Adrenal gland (tissue), 12 donors: ENCODE data around the gene RHBDF2. TPM values are rescaled to one million over a fixed set of nuclear protein-coding genes. Genes with fewer than 3 reads are reported as not detected.
A peak's percentile ranks its signal among the peaks of the same experiment; 100 is the strongest.

Experiments
- DNase-seq, 7 donors: peaks; one replicate each; pipeline ENCODE4 v3.0.0-alpha.2; 2019 to 2020
- H3K27ac ChIP-seq, 5 donors: fragments of 200-600 bp; sonication (generic) in 4 of 5; 1 replicate in 3 of 5; 2 replicates in 2 of 5; pipeline versions ENCODE4 v1.5.1 to v1.8.0; 2016 to 2020; ENCODE audit warnings: mild to moderate bottlenecking in 1 of 5
- H3K27me3 ChIP-seq: fragments of 200-600 bp; 2 replicates; pipeline ENCODE4 v1.8.0; 2021
- H3K36me3 ChIP-seq, 2 donors: fragments of 200-600 bp; replicated peaks in 1 of 2; 1 replicate in 1 of 2; 2 replicates in 1 of 2; pipeline versions ENCODE4 v1.5.1 to v1.8.0; 2018 to 2022
- H3K4me1 ChIP-seq, 2 donors: fragments of 200-600 bp; replicated peaks in 1 of 2; 1 replicate in 1 of 2; 2 replicates in 1 of 2; pipeline versions ENCODE4 v1.5.1 to v1.8.0; 2018 to 2021
- H3K4me3 ChIP-seq, 4 donors: fragments of 200-600 bp; sonication (generic) in 3 of 4; one replicate each; pipeline ENCODE4 v1.5.1; 2016 to 2018
- H3K9me3 ChIP-seq, 3 donors: fragments of 200-600 bp; sonication (generic) in 1 of 3; replicated peaks in 1 of 3; 1 replicate in 2 of 3; 2 replicates in 1 of 3; pipeline versions ENCODE4 v1.5.1 to v1.8.0; 2016 to 2021
- CTCF ChIP-seq, 6 experiments: fragments of 450-650 bp in 4 of 6; fragments of 200-600 bp in 2 of 6; sonication (generic) in 1 of 6; IDR thresholded peaks; 1 replicate in 5 of 6; 2 replicates in 1 of 6; pipeline versions ENCODE4 v1.5.1 to v1.8.0; 2016 to 2021; ENCODE audit warnings: antibody characterized with exemption in 6 of 6, mild to moderate bottlenecking in 2 of 6, moderate library complexity in 1 of 6
- POLR2A ChIP-seq, 2 donors: fragments of 450-650 bp; IDR thresholded peaks; one replicate each; pipeline ENCODE4 v1.6.1; 2017; ENCODE audit warnings: antibody characterized with exemption in 2 of 2, mild to moderate bottlenecking in 2 of 2, moderate library complexity in 1 of 2
- WGBS, 4 donors: extraction: QIAGEN DNeasy Blood & Tissue Kit in 2 of 4; methylation state at CpG; one replicate each; pipeline versions ENCODE4 v1.1.5 to v1.1.7; 2013 to 2017; 5-methylcytosine and 5-hydroxymethylcytosine counted together
- intact Hi-C, 2 donors: fragments of 100-400 bp; cut with DNase I; formaldehyde crosslinking; loops; one replicate each; pipeline versions ENCODE4 v1.14.1 to v1.15.0; 2022 to 2023
- polyA plus RNA-seq, 3 donors: library from polyadenylated mRNA; stranded (reverse); fragments of 200-250 nt in 2 of 3; fragments of 350-450 nt in 1 of 3; fragmentation: Illumina TruSeq in 1 of 3; extraction: RNeasy Lipid Tissue Mini Kit (QIAGEN cat#74804) in 1 of 3; gene quantifications; one replicate each; pipeline ENCODE4 v1.2.3, GENCODE V29; 2013 to 2014
- total RNA-seq, 9 donors: library from RNA; depleted of rRNA in 4 of 9; stranded (reverse); fragments of >200 nt in 4 of 9; fragments of 120-200 nt in 1 of 9; fragmentation: NEBNext Ultra II Directional in 1 of 9; extraction: Animal tissue kit (Norgen Biotek cat#: 25700) in 1 of 9; gene quantifications; one replicate each; pipeline versions ENCODE4 v1.1.0 to v1.2.4, GENCODE V29; 2013 to 2023
- donor health status: healthy with polysubstance abuse.
- donor health status: Bipolar disorder and iron deficiency.
- donor health status: DM: yes; HTN: yes; CAD: no.
- donor health status: DM: no; HTN: no; CAD: no.
- donor health status: DM: no; HTN: no; CAD: no.
- donor health status: DM: yes; HTN: yes; CAD: no.

Gene RHBDF2
- total and polyA plus RNA-seq, 12 donors, result 4.9 to 156 (median 40.3) TPM

GRCh38 chr17:76493505-76494167, 7.6 kb downstream of the RHBDF2 start:
- TF ChIP-seq CTCF (IDR thresholded peaks at IDR 0.05) (no peak), POLR2A (IDR thresholded peaks at IDR 0.05) (no peak)
- Histone ChIP-seq H3K4me3 (no peak overlapping the region), H3K4me1 (peaks cover 4 to 39% of the 10 kb centered on the region in 2 donors), H3K9me3 (no peaks in the 10 kb centered on the region), H3K36me3 (no peaks in the 10 kb centered on the region), H3K27ac (peak overlapping the region; percentile 59 to 95 (median 67)), H3K27me3 (no peaks in the 10 kb centered on the region)
- intact Hi-C loops, result no loop called here
- 73 to 82% (median 76%) methylated on average over 18 to 21 of the region's 21 CpGs for WGBS, 4 donors
- no peak for DNase-seq

GRCh38 chr17:76492989-76493501, 8.2 kb downstream of the RHBDF2 start:
- 35 to 44% (median 37%) methylated on average over 9 to 15 of the region's 15 CpGs for WGBS, 4 donors
- no peaks in the 10 kb centered on the region for H3K27me3 ChIP-seq
- peak; percentile 51 to 85 (median 71) for DNase-seq

GRCh38 chr17:76492123-76492988, 8.9 kb downstream of the RHBDF2 start:
- intact Hi-C loops, result no loop called here
- DNase-seq, result peak in 2 of 7 donors; percentile 43 to 60
- H3K27me3 ChIP-seq, result no peaks in the 10 kb centered on the region
- H3K36me3 ChIP-seq, result no peaks in the 10 kb centered on the region
- H3K4me1 ChIP-seq, result peaks cover 0 to 27% of the 10 kb centered on the region in 2 donors
- H3K27ac ChIP-seq, result peak overlapping the region; percentile 28 to 95 (median 50)
- no peak for TF ChIP-seq CTCF (IDR thresholded peaks at IDR 0.05)
- TF ChIP-seq POLR2A (IDR thresholded peaks at IDR 0.05), result no peak
- H3K4me3 ChIP-seq, result peak overlapping the region in 1 of 4 donors; percentile 18
- WGBS, 4 donors, result 65 to 86% (median 72%) methylated on average over 3 to 11 of the region's 11 CpGs
- no peaks in the 10 kb centered on the region for H3K9me3 ChIP-seq

More at GRCh38 chr17:76492989-76493501, 8.2 kb downstream of the RHBDF2 start:
- H3K4me3 ChIP-seq, result peak overlapping the region in 1 of 4 donors; percentile 18
- H3K9me3 ChIP-seq, result no peaks in the 10 kb centered on the region
- intact Hi-C loops, result no loop called here
- H3K4me1 ChIP-seq, result peaks cover 0 to 34% of the 10 kb centered on the region in 2 donors
- peak in 1 of 2 donors; percentile 25 for TF ChIP-seq POLR2A (IDR thresholded peaks at IDR 0.05)
- no peak for TF ChIP-seq CTCF (IDR thresholded peaks at IDR 0.05)
- peak overlapping the region; percentile 59 to 95 (median 67) for H3K27ac ChIP-seq
- no peaks in the 10 kb centered on the region for H3K36me3 ChIP-seq
